NCI-H1694 treated with DMSO at 0.1 percent for 48 hours (cell line): Measurements from ENCODE around the gene WHRN.

Experiments used
- DNase-seq: peaks from one replicate; lab custom pipeline; 2025; lab: John Stamatoyannopoulos, UW

Gene WHRN

DNA sequence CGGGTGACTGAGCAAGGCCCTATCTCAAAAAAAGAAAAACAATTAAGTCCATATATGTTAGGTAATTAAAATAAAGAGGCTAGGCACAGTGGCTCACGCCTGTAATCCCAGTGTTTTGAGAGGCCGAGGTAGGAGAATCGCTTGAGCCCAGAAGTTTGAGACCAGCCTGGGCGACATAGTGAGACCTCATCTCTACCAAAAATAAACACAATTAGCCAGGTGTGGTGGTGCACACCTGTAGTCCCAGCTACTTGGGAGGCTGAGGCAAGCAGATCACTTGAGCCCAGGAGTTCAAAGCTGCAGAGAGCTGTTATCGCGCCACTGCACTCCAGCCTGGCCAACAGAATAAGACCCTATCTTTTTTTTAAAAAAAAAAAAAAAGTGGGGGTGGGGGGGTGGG is 12.3 kb downstream of the WHRN start:
- DNase-seq = no peak

DNA sequence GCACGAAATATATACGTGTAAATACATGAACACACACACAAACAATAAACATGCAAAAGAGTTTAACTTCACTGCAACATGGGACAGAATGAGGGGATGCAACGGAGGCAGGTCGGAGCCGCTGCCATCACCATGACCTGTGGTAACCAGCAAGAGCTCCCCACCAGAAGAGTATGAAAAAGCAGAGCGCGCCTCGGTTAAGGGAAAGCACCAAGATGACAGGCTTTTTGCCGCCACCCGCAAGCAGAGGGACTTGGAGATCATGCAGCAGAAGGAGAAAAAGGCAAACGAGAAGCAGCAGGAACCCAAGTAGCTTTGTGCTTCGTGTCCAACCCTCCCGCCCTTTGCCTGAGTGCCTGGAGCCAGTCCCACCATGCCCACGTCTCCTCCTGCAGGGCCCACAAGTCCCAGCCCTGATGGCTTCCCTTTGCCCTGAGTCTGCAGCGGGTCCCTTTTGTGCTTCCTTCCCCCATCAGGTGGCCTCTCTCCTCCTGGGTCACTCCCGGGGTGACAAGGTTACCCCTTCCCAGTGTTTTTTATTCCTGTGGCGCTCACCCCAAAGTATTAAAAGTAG is 13.8 kb downstream of the WHRN start:
- DNase-seq = no peak

DNA sequence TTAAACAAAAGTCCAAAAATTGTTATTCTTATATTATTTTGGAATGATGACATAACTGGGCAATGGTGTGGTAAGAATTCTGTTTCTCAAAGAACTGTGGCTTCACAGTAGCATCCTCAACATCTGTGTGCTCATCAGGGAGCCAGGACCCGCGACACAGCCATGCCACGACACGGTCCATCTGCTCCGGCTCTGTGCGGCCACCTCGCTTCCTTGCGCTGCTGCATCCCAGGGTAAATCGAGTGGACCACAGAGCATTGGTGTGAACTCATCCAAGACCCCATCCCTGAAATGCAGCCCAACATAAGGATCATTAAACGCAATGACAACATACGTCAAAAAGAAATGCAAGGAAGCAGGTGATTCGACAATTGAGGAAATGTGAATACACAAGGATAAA is 15.3 kb downstream of the WHRN start:
- DNase-seq = no peak

GRCh38 chr9:114488398-114489129 is 16.7 kb downstream of the WHRN start:
- DNase-seq = no peak

DNA sequence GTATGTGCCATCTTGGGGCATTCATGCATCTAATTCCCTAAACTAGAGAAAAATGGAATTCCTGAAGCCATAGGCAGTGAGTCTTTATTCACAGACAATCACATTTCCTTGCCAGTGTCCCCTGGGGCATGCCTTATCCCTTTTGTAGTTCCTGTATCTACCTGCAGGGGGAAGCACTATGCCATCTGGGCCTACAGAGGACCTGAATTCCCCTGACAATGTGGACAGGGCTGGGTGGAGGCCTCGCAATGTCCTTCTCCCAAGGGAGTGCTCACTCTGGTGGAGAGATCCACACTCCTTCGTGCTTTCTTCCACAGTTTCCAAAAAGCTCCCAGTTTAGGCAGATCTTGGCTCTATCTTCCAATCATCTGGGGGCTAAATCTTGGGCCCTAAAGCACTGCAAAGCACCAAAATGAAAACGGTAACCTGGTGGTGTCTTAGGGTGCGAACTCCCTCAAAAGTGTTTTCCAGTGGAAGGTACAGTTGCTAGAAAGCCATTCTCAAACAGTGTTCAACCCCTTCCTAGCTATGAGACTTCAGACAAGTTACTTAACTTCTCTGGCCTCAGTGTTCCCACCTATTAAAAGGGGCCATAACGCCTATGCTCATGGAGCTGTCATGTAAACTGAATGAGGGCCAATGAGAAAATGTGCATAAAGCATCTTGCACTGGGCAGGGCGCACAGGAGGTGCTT is 17.5 kb downstream of the WHRN start:
- DNase-seq = peak; percentile 43

DNA sequence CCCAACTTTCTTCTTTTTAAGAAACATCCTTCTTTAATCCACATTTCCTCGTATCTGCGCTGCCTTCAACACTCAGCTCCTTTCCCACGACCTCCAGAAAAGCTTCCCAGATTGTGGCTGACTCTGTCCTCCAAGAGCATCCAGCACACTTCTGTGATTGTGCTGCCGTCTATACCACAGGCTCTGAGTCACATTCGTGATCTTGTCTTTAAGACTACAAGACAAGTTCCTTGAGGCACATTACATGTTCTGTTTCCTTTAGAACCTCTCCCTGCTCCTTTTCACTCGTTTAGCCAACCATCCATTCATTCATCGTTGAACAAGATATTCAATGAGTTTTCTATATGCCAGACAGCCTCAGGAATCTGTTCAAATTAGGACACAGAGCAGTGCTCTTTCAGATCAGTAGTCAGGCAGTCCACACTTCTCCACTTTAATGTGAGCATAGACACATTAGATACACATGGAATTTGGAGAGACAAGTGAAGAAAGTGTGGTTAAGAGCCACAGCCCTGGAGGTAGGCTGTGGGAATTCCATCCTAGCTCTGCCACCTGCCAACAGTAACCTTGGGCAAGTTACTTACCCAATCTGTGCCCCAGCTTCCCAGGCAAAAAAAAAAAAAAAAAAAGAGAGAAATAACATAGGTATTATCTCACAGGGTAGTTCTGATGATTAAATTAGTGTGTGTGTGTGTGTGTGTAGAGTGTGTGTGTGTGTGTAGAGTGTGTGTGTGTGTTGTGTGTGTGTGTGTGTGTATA is 18.9 kb downstream of the WHRN start:
- DNase-seq = no peak

GRCh38 chr9:114484854-114485443 is 20.3 kb downstream of the WHRN start:
- DNase-seq = no peak

DNA sequence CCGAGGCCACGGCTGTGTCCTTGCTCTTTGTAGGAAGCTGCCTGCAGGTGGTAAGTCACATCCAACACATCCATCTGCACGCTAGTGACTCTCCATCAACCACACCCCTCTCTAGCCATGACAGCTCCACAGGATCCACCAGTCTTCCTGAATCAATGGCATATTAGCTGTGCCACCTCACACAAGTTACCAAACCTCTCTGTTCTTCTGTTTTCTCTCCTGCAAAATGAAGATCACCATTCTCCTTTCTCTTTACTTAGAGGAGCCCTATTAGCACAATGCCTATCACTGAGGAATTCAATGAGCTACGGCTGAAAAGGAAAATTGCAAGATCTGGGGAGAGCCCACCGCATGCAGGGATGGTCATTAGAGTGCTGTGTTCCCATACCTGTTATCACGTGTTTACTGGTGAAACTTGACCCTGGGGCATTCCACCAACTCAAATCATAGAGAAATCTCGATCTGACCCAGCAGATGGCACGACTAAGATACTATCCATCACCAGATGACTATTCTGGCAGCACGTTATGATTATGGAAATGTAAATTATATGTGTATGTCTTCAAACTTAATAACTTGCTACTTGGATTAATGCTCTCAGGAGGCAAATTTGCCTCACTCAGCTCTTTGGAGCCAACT is 20.9 kb downstream of the WHRN start:
- DNase-seq = no peak

GRCh38 chr9:114483499-114483898 is 21.8 kb downstream of the WHRN start:
- no peak for DNase-seq

- no peak for DNase-seq
Measured at GRCh38 chr9:114482593-114482992, 22.7 kb downstream of the WHRN start.

DNA sequence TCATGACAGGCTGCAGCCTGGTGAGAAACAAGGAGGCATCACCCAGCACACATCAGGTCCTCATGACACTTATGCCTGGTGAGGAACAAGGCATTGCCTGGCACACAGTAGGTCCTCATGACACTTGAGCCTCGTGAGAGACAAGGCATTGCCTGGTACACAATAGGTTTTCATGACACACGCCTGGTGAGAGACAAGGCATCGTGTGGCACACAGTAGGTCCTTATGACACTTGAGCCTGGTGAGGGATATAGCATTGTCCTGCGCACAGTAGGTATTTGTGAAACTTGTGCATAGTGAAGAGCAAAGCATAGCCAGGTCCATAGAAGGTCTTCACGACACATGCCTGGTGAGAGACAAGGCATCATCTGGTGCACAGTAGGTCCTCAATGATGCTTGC is 23.5 kb downstream of the WHRN start:
- DNase-seq = no peak

DNA sequence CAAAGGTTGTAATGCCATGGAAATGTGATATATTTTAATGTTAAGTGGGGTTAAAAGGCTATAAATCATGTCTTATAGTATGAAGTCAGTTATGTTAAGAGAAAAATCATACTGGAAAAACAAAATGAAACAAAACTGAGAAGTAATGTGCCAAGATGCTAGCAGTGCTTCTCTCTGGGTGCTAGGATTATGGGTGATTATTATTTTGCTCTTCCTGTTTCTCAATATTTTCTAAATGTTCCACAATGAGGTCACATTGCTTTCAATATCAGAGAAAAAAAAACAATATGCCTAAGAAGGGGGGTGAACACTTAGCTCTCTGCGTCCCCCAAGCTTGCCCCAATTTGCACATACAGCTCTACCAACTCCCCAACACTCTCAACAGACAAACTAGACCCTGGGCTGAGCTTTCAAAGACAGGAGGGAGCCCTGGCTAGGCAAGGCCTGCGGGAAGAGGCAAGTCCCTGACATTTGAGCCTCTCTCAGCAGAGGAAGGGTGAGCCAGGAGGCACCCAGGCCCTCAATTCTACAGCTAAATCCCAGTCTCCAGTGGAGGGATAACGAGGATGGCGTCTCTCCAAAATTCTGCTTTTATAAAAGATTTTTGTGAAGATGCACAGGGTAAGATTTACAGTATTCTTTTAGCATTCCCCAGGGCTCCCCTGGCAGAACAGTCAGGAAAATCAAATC is 24.4 kb downstream of the WHRN start:
- DNase-seq = no peak

DNA sequence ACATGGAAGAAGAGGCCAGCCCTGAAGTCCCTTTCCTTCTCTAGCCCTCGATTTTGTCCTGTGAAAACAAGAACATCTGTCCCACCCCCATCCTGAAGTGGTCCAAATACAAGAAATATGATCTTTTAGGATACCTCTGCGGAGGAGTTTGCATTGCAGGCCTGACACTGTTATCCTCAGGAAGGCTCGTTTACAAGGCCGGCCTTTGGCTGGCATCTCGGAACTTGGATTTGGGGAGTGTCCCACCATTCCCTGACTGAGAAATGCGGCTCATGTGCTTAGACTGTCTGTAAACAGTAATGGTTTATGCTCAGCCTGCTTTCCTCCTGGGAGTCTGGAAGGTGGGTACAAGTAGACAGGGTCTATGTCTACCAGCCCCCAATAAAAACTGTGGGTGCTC is 26.4 kb downstream of the WHRN start:
- no peak for DNase-seq

GRCh38 chr9:114478459-114478858 is 26.8 kb downstream of the WHRN start:
- DNase-seq = no peak

GRCh38 chr9:114477642-114478041 is 27.6 kb downstream of the WHRN start:
- no peak for DNase-seq

DNA sequence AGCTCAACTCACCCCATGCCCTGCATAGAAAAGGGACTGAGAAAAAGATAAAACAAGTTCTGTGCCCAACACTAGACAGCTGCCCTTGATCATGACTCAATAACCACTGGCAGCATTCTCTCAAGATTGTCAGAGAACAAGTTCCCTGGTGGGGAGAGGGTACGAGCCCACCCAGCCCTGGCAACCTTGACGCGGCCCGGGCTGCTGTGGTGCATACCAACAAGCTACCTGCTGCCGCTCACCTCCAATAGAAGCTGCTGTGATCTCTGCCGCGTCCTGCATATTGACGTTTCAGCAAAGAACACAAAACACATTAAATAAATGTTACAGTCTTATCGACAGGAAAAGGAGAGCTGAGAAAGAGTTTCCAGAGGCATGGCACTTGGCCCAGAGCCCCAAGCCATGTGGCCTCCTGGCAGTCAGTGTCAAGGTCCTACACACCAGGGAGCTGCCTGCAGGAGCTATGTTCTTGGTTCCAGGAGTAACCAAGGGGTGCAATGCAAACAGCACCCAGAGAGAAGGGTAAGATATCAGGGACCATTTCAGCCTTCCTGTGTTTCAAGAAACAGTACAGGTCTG is 28.3 kb downstream of the WHRN start:
- DNase-seq = no peak

DNA sequence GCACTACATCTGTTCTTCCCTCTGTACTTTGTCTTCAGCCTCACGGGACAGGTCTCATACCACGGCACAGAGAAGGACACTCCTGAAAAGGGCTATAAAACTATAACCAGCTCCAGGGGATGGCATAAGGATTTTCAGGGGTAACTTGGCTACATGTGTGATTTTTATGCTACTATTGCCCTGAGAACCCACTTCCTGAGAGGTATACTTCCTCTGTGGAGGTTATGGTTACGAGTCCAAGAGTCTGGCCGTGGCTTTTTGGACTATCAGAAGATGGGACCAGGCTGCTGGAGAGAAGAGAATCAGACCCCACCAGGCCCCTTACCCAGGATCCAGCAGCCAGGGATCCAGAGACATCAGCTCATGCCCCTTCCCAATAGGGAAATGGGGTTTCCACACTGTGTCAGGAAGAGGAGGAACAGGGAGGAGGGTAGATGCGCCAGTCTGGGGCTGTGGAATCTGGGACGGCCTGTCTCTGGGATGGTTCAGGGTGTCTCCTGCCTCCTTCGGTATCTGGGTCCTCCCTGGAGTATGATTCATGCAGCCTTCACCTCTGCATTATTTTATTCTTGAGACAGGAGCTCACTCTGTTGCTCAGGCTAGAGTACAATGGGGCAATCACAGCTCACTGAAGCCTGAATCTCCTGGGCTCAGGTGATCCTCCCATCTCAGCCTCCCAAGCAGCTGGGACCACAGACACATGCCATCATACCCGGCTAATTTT is 29.7 kb downstream of the WHRN start:
- no peak for DNase-seq

DNA sequence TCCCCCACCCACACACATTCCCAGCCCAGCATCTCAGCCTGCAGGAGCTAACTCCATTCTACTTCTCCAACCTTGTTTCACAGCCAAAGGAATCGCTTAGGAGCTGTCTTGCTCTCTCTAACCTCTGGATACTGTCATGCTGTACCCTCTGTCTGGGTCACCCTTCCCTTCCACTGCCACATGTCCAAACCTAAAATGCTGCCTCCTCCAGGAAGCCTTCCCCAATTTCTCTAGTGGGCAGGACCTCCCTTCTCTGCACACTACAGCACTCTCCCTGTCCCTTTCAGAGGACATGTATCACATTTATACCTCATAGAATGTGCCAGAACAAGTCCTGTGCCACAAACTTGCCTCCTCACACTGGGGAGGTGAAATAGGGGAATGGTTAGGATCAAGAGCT is 30.8 kb downstream of the WHRN start:
- DNase-seq = no peak

DNA sequence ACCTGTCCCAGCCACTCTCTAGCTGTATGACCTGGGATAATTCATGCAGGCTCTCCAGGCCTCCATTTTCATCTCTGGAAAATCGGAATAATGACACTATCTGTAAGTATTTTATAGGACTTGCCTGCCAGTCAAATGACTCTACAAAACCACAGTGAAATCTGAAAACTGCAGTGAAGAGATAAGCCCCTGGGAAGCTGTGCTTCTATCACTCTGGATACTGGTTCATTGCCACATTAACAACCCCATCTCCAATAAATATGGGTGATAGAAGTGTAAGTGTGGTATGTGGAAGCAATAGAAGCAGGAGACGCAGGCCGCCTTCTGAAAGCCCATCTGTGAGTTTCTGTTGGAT is 31.8 kb downstream of the WHRN start:
- DNase-seq = no peak

GRCh38 chr9:114472765-114473446 is 32.4 kb downstream of the WHRN start:
- peak; percentile 23 for DNase-seq
